AG09309 (cell line): ENCODE measurements around the gene ST3GAL6.

Experiments used
- DNase-seq: peaks from one replicate; pipeline ENCODE4 v3.0.0-alpha.2; 2010; ENCODE audit warnings: low read depth
- H3K4me3 ChIP-seq: 2 replicates; pipeline ENCODE4 v1.5.1; 2011; ENCODE audit warnings: mild to moderate bottlenecking, low read depth, low read length, moderate library complexity; ENCODE audit not compliant: control insufficient read depth
- TF ChIP-seq, protein P1 (sequence below): IDR thresholded peaks from 2 replicates; pipeline ENCODE4 v1.5.1; 2011; ENCODE audit warnings: mild to moderate bottlenecking, low read depth, low read length, inconsistent platforms; ENCODE audit not compliant: insufficient read depth, control insufficient read depth; ENCODE audit errors: missing control alignments

ST3GAL6 gene

DNA sequence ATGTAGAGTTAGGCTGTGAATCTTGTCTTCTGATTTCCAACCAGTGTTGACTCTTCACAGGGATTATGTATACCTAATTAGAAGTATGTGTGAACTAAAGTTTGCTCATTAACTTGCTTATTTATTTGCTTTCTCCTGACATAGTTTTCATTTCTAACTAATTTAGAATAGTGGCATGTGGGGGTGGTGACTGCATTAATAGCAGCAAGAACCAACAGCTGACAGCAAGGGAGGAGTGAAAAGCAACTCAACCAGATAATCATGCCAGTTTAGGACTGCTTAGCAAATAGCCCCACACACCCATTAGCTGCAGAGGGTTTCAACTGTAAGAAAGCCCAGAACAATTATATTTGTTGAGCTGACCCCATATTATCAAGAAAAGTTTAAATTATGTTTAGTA, 3.8 kb downstream of the ST3GAL6 start:
- DNase-seq, result no peak
- H3K4me3 ChIP-seq, result no peak overlapping the region
- TF ChIP-seq, protein P1, sequence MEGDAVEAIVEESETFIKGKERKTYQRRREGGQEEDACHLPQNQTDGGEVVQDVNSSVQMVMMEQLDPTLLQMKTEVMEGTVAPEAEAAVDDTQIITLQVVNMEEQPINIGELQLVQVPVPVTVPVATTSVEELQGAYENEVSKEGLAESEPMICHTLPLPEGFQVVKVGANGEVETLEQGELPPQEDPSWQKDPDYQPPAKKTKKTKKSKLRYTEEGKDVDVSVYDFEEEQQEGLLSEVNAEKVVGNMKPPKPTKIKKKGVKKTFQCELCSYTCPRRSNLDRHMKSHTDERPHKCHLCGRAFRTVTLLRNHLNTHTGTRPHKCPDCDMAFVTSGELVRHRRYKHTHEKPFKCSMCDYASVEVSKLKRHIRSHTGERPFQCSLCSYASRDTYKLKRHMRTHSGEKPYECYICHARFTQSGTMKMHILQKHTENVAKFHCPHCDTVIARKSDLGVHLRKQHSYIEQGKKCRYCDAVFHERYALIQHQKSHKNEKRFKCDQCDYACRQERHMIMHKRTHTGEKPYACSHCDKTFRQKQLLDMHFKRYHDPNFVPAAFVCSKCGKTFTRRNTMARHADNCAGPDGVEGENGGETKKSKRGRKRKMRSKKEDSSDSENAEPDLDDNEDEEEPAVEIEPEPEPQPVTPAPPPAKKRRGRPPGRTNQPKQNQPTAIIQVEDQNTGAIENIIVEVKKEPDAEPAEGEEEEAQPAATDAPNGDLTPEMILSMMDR, result no peak

GRCh38 chr3:98768961-98769360, 5.8 kb downstream of the ST3GAL6 start:
- no peak for DNase-seq
- TF ChIP-seq, protein P1, result no peak
- H3K4me3 ChIP-seq, result no peak overlapping the region

DNA sequence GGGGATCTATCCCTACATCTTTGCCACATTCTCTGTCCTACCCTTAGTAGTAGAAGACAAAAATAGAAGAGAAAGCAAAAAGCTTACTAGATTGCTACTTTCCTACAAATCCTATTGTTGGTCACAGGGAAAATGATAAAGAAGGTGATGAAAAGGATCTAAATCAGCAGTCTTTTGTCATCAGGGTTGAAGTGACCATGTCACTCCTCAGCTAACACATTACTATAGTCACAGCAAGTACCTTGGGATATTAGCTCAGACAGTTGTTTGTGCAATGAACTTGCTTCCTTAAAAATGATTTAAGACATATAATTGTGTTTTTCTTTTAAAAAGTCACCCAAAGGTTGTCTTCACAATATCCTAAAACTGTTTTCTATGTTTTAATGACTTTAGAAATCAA, 6.3 kb downstream of the ST3GAL6 start:
- H3K4me3 ChIP-seq, result no peak overlapping the region
- TF ChIP-seq, protein P1, result no peak

GRCh38 chr3:98770261-98771039, 7.3 kb downstream of the ST3GAL6 start:
- TF ChIP-seq, protein P1, result no peak
- no peak overlapping the region for H3K4me3 ChIP-seq
- no peak for DNase-seq

More for the DNA sequence above, 6.3 kb downstream of the ST3GAL6 start:
- no peak for DNase-seq

- H3K4me3 ChIP-seq, result no peak overlapping the region
- TF ChIP-seq, protein P1, result no peak
- DNase-seq, result no peak
Measured at GRCh38 chr3:98772022-98772421, 8.9 kb downstream of the ST3GAL6 start.

GRCh38 chr3:98775459-98776139, 12.5 kb downstream of the ST3GAL6 start:
- DNase-seq, result no peak
- no peak overlapping the region for H3K4me3 ChIP-seq
- TF ChIP-seq, protein P1, result no peak
